CD4-positive, alpha-beta T cell treated with Interferon gamma for 1 hour (primary cell): ENCODE measurements around the gene KMT2C.
"Not testable (repeated sequence)": the region's sequence is repeated elsewhere in the genome, so short reads cannot be mapped to it uniquely, and the experiment has no call there.

Source experiments
- DNase-seq: peaks from one replicate; pipeline ENCODE4 v3.0.0-alpha.2; 2020

The KMT2C gene

DNA sequence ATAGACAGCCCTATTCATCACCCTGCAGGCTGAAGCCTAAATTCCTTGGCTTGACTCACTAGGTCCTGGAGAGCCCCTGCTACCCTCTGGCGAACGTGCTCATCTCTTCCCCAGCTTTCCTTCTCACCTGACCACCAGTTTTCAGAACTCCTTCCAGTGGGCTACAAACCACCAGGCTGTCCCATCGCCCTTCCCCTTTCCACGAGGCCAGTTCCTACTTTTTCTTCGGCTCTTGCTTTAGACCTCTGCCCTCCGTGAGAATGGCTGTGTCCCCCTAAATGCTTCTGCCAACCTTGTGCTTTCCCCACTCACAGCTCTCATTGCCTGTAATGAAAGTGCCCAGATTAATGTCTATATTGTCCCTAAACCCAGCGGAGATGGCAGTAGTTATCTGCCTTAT lies 5.4 kb upstream of the KMT2C start:
- DNase-seq, result not testable (repeated sequence)

- not testable (repeated sequence) for DNase-seq
These were observed 2.2 kb upstream of the KMT2C start for GRCh38 chr7:152438017-152438416.

DNA sequence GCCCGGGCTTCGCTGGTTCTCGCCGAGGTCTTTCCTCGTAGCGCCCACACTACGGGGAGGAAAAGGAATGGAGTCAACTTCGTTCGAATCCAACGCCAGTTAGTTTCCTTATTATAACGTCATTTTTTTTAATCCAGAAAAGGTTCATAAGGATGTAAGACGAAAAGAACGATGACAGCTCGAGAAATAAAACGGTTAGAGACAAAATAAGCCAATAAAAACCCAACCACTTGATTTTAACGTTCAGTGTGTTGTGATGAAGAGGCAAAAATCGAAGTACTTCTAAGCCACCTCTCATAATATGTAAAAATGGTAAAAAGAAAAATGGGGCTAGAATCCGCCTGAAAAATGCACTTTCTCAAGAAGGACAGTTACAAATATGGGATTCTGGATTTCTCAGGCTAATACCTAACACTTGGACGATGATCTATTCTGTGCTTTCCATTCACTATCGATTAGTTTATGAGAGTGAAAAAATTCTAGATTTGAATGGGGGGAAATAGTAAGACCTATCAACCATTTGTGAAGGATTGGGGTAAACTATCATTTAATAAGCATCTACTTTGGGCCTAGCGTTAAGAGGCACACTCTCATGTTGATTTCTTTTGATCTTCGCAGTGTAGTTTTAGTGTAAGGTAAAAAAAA lies 1.2 kb upstream of the KMT2C start:
- DNase-seq, result not testable (repeated sequence)

GRCh38 chr7:152436111-152436930 lies 518 bp upstream of the KMT2C start:
- DNase-seq, result peak; percentile 92

DNA sequence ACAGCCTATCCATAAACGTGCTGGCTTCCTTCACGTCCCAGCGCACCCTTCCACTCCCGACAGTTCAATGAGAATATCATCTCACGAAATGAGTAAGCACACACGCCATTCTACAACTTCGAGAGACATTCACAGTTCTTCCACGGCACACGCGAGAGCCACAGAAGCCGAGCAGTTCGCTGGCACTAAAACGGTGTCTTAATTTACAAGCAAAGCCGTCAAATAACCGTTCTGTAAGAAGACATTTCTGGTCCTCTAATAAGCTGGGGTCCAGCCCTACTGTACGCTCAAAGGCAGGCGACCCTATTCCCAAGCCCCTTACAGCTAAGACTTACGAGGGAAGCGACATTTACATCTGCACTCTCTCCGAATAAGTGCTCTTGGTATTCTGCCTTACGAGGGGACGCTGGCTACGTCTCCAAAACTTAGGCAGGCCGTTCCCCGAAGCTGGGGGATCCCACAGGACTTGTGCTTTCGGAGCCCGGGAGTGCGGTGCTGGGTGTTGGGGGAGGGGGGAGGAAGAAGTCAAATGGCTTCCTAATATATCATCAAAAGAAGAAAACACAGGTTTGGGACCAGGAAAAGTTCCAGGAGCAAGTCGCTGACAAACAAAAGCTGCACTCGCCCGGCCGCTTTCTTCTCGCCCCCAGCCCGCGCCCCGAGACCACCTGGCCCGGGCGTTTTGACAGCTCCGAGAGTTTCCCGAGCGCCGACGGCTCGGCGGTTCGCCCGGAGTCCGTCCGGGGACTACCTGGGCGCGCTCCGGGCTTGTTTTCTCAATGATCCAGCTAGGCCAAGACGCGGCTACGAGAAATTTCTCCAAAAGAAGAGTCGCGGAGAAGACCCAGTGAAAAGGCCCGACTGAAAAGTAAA lies 1.1 kb downstream of the KMT2C start:
- DNase-seq, result peak; percentile 3

GRCh38 chr7:152433721-152434490 lies 1.9 kb downstream of the KMT2C start:
- DNase-seq, result peak; percentile 71

DNA sequence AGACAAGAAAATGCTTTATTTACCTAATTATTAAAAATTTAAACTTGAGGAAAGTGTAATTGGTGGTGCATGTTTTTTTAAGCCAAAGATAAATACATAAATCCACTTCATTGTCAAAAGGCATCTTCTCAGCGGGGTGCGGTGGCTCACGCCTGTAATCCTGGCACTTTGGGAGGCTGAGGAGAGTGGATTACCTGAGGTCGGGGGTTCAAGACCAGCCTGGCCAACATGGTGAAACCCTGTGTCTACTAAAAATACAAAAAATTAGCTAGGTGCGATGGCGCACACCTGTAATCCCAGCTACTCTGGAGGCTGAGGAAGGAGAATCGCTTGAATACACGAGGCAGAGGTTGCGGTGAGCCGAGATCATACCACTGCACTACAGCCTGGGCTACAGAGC lies 3.1 kb downstream of the KMT2C start:
- DNase-seq, result not testable (repeated sequence)

DNA sequence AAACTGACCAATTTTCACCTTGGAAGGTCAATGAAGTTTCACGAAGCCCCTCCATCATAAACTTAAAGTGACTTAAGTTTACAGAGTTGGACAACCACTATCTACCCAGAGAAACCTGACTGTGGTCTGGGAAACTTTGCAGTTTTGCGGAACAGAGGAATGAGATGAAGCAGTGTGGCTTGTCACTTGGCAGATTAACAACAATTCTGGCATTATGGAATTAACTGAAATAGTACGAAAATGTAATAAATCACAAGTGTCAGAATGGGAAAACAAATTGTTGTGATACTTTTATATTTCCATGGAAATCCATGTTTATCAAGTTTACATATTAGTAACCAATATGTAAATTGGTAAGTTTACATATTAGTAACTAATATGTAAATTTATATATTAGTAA lies 4.9 kb downstream of the KMT2C start:
- DNase-seq, result no peak

- DNase-seq, result not testable (repeated sequence)
These were observed 5.7 kb downstream of the KMT2C start for GRCh38 chr7:152430118-152430517.

DNA sequence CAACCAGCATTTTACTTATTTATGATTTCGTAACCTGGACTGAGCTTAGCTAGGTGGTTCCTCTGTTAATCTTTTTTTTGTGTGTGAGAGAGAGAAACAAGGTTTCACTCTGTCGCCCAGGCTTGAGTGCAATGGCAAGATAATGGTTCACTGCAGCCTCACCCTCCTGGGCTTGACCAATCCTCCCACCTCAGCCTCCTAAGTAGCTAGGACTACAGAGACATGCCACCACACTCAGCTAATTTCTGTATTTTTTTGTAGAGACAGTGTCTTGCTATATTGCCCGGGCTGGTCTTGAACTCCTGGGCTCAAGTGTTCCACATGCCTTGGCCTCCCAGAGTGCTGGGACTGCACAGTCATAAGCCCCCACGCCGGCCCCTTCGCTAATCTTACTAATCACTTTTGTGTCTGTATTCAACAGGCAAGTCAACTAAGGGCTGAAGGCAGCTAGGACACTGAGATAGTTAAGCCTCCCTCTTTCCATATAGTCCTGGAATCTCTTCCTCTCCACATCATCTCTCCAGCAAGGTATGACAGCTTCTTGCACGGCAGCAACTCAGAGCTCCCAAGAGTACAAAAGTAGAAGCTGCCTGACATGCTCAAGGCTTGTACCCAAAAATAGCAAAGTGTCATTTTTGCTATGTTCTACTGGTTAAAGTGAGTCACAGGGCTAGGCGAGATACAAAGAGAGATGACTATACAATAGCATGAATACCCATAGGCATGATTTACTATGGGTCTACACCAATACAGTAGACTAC lies 11.3 kb downstream of the KMT2C start:
- no peak for DNase-seq

DNA sequence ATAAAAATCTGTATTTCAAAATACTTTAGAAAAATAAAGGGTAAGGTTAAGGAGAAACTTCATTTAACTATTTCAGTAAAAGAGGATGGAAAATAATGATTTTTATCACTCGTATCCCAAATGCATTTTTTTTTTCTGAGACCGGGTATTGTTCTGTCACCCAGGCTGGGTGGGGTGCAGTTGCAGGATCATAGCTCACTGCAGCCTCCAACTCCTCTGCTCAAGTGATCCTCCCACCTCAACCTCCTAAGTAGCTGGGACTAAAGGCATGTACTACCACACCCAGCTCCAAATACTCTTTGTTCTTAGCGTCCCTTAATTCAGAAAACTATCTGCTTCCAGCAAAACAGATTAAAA lies 11.8 kb downstream of the KMT2C start:
- no peak for DNase-seq

- not testable (repeated sequence) for DNase-seq
These were observed 12.6 kb downstream of the KMT2C start for GRCh38 chr7:152423171-152423570.

DNA sequence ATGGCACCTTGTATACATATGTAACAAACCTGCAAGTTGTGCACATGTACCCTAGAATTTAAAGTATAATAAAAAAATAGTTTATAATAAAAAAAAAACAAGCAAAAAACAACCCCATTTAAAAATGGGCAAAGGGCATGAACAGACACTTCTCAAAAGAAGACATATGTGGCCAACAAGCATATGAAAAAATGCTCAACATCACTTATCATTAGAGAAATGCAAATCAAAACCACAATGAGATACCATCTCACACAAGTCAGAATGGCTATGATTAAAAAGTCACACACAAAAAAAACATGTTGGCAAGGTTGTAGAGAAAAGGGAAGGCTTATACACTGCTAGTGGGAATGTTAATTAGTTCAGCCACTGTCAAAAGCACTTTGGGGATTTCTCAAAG lies 14.9 kb downstream of the KMT2C start:
- DNase-seq, result not testable (repeated sequence)

- no peak for DNase-seq
These were observed 16.1 kb downstream of the KMT2C start for GRCh38 chr7:152419473-152420429.

DNA sequence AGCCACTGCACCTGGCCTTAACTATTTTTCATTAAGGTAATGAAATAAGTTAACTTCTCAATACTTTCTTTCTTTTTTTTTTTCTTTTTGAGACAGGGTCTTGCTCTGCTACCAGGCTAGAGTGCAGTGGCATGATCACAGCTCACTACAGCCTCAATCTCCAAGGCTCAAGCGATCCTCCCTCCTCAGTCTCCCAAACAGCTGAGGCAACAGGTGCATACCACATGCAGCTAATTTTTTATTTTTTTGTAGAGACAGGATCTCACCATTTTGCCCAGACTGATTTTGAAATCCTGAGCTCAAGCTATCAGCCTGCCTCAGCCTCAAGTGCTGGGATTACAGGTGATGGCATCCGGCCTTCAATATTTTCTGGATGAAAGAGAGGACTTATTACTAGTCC lies 21.0 kb downstream of the KMT2C start:
- DNase-seq, result no peak

- no peak for DNase-seq
These were observed 24.4 kb downstream of the KMT2C start for GRCh38 chr7:152411389-152411788.

- no peak for DNase-seq
These were observed 29.3 kb downstream of the KMT2C start for GRCh38 chr7:152406491-152406890.

DNA sequence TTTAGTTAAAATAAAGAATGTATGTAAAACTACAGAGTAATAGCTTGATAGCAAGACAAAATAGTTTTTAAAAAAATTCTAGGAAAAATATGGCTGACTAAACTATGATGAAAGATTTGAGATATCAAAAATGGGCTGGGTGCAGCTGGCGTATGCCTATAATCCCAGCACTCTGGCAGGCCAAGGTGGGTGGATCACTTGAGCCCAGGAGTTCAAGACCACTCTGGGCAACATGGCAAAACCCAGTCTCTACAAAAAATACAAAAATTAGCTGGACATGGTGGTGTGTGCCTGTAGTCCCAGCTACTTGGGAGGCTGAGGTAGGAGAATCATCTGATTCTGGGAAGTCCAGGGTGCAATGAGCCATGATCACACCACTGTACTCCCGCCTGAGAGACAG lies 29.8 kb downstream of the KMT2C start:
- not testable (repeated sequence) for DNase-seq

DNA sequence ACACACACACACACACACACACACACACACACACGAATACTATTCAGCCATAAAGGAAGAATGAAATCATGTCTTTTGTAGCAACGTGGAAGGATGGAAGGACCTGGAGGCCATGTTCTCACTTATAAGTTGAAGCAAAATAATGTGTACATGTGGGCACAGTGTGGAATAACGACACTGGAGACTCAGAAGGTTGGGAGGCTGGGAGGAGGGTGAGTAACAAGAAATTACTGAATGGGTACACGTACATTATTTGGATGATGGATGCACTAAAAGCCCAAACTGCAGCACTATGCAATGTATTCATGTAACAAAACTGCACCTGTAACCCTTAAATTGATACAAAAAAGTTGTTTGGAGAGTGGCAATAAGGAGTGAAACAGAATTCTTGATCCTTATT lies 32.1 kb downstream of the KMT2C start:
- DNase-seq, result no peak

DNA sequence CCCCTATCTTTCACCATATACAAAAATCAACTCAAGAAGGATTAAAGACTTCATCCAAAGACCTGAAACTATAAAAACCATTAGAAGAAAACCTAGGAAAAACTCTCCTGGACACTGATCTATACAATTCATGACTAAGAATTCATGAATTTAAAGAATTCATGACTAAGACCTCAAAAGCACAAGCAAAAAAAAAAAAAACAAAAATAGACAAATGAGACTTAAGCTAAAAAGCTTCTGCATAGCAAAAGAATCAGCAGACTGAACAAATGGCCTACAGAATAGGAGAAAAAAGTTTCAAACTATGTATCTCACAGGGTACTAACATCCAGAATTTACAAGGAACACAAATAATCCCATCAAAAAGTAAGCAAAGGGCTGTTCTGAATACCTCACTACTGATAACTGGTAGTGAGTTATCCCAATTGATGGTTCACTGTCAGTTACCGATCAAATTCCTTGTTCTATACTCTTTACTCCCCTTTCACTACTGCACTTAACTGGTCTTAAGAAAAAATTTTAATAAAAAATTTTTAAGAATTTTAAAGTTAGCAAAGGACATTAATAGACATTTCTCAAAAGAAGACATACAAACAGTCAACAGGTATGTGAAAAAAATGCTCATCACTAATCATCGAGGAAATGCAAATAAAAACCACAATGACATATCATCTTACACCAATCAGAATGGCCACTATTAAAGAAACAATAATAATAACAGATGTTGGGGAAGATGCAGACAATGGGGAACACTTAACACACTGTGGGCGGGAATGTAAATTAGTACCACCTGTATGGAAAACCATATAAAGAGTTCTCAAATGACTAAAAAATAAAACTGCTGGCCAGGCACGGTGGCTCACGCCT lies 33.2 kb downstream of the KMT2C start:
- DNase-seq, result no peak
